Neural progenitor cell (in vitro differentiated cells): ENCODE data around the gene AK5.

Experiments used
- CTCF ChIP-seq: fragments of 200-600 bp; sonication (generic); IDR thresholded peaks from 2 replicates; pipeline ENCODE4 v1.5.1; 2017; ENCODE audit warnings: antibody characterized with exemption, mild to moderate bottlenecking
- EZH2 ChIP-seq: fragments of 200-600 bp; sonication (generic); IDR thresholded peaks from 2 replicates; pipeline ENCODE4 v1.6.1; 2017; ENCODE audit warnings: antibody characterized with exemption, mild to moderate bottlenecking, moderate library complexity
- EZH2phosphoT487 ChIP-seq: fragments of 200-600 bp; sonication (generic); IDR thresholded peaks from 2 replicates; pipeline ENCODE4 v1.6.1; 2017; ENCODE audit warnings: antibody characterized with exemption

GRCh38 chr1:77585610-77586314 lies 303.9 kb downstream of the AK5 start:
- TF ChIP-seq CTCF (no peak), EZH2phosphoT487 (no peak), EZH2 (no peak)
